Measurements from ENCODE around the gene ZNF516.

Gene ZNF516

DNA sequence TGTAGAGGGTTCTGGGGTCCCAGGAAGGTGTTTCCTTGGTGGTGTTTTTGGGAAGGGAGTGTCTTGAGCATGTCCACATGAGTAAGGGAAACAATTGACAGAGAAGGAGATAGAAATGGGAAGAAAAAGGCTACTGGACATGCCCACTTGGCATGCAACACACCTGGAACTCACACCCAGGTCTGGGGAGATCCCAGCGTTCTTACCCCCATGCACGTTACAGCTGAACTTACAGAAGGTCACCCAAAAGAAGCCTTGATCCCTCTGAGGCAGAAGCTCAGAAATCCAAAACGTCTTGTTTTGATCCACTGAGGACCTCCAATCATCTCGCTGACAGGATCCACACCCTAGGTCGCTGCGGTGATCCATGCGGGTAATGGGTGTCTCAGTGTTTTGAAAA lies 142.0 kb downstream of the ZNF516 start:
- ChIA-PET CTCF (interaction anchor here (0.7 kb wide), 1 partner anchor 661 kb away, joined by 3 read pairs; no protein-coding TSS in a partner anchor), POLR2A (no interaction called here)
- Histone ChIP-seq H3K27ac (ENCODE audit: extremely low read depth, low read depth, low read length) (no peak overlapping the region), H3K9me3 (ENCODE audit: control insufficient read depth, insufficient read depth, low read depth, low read length) (no peaks in the 10 kb centered on the region), H3K36me3 (ENCODE audit: control insufficient read depth in 2 of 2, insufficient read depth in 1 of 2, low read length in 2 of 2) (no peaks in the 10 kb centered on the region), H3K4me3 (ENCODE audit: low read depth, low read length) (no peak overlapping the region), H3K4me1 (ENCODE audit: control insufficient read depth, insufficient read depth, low read length) (0 out of 2 replicates have a peak, but pooled peaks cover 2% of the 10 kb centered on the region)
- TF ChIP-seq ZNF366 (tag by site-specific recombination; conservative IDR thresholded peaks at IDR 0.05) = no peak
- no peak for TF ChIP-seq ZNF629 (tag by site-specific recombination; IDR thresholded peaks at IDR 0.05)
- TF ChIP-seq, protein P1, sequence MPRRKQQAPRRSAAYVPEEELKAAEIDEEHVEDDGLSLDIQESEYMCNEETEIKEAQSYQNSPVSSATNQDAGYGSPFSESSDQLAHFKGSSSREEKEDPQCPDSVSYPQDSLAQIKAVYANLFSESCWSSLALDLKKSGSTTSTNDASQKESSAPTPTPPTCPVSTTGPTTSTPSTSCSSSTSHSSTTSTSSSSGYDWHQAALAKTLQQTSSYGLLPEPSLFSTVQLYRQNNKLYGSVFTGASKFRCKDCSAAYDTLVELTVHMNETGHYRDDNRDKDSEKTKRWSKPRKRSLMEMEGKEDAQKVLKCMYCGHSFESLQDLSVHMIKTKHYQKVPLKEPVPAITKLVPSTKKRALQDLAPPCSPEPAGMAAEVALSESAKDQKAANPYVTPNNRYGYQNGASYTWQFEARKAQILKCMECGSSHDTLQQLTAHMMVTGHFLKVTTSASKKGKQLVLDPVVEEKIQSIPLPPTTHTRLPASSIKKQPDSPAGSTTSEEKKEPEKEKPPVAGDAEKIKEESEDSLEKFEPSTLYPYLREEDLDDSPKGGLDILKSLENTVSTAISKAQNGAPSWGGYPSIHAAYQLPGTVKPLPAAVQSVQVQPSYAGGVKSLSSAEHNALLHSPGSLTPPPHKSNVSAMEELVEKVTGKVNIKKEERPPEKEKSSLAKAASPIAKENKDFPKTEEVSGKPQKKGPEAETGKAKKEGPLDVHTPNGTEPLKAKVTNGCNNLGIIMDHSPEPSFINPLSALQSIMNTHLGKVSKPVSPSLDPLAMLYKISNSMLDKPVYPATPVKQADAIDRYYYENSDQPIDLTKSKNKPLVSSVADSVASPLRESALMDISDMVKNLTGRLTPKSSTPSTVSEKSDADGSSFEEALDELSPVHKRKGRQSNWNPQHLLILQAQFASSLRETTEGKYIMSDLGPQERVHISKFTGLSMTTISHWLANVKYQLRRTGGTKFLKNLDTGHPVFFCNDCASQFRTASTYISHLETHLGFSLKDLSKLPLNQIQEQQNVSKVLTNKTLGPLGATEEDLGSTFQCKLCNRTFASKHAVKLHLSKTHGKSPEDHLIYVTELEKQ (tag by site-specific recombination; IDR thresholded peaks at IDR 0.05; ENCODE audit: borderline replicate concordance) = no peak
- no peak for TF ChIP-seq ZNF112 (tag by site-specific recombination; IDR thresholded peaks at IDR 0.05)
- no peak for TF ChIP-seq ZFHX2 (tag by site-specific recombination; conservative IDR thresholded peaks at IDR 0.05)
- TF ChIP-seq MYNN (tag by site-specific recombination; IDR thresholded peaks at IDR 0.05; ENCODE audit: borderline replicate concordance) = no peak
- no peak for TF ChIP-seq ZNF768 (tag by site-specific recombination; IDR thresholded peaks at IDR 0.05)
- no peak for TF ChIP-seq ZNF114 (tag by site-specific recombination; IDR thresholded peaks at IDR 0.05)
- TF ChIP-seq, protein P2, sequence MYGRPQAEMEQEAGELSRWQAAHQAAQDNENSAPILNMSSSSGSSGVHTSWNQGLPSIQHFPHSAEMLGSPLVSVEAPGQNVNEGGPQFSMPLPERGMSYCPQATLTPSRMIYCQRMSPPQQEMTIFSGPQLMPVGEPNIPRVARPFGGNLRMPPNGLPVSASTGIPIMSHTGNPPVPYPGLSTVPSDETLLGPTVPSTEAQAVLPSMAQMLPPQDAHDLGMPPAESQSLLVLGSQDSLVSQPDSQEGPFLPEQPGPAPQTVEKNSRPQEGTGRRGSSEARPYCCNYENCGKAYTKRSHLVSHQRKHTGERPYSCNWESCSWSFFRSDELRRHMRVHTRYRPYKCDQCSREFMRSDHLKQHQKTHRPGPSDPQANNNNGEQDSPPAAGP (tag by site-specific recombination; IDR thresholded peaks at IDR 0.05) = no peak
- no peak for TF ChIP-seq ZNF37A (tag by site-specific recombination; IDR thresholded peaks at IDR 0.05)
- TF ChIP-seq ZNF132 (tag by site-specific recombination; IDR thresholded peaks at IDR 0.05; ENCODE audit: borderline replicate concordance) = no peak
- no peak for TF ChIP-seq REPIN1 (tag by site-specific recombination; IDR thresholded peaks at IDR 0.05; ENCODE audit: low read depth)
- TF ChIP-seq, protein P3, sequence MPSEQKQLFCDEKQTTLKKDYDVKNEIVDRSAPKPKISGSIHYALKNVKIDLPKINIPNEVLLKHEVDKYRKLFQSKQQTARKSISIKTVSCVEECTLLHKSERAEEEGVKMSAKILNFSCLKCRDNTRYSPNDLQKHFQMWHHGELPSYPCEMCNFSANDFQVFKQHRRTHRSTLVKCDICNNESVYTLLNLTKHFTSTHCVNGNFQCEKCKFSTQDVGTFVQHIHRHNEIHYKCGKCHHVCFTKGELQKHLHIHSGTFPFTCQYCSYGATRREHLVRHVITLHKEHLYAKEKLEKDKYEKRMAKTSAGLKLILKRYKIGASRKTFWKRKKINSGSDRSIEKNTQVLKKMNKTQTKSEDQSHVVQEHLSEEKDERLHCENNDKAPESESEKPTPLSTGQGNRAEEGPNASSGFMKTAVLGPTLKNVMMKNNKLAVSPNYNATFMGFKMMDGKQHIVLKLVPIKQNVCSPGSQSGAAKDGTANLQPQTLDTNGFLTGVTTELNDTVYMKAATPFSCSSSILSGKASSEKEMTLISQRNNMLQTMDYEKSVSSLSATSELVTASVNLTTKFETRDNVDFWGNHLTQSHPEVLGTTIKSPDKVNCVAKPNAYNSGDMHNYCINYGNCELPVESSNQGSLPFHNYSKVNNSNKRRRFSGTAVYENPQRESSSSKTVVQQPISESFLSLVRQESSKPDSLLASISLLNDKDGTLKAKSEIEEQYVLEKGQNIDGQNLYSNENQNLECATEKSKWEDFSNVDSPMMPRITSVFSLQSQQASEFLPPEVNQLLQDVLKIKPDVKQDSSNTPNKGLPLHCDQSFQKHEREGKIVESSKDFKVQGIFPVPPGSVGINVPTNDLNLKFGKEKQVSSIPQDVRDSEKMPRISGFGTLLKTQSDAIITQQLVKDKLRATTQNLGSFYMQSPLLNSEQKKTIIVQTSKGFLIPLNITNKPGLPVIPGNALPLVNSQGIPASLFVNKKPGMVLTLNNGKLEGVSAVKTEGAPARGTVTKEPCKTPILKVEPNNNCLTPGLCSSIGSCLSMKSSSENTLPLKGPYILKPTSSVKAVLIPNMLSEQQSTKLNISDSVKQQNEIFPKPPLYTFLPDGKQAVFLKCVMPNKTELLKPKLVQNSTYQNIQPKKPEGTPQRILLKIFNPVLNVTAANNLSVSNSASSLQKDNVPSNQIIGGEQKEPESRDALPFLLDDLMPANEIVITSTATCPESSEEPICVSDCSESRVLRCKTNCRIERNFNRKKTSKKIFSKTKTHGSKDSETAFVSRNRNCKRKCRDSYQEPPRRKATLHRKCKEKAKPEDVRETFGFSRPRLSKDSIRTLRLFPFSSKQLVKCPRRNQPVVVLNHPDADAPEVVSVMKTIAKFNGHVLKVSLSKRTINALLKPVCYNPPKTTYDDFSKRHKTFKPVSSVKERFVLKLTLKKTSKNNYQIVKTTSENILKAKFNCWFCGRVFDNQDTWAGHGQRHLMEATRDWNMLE (tag by site-specific recombination; conservative IDR thresholded peaks at IDR 0.05; ENCODE audit: low read depth) = no peak
- no peak for TF ChIP-seq ZNF223 (tag by site-specific recombination; IDR thresholded peaks at IDR 0.05)
- no peak for TF ChIP-seq ZNF664 (tag by site-specific recombination; IDR thresholded peaks at IDR 0.05)
- TF ChIP-seq, protein P4, sequence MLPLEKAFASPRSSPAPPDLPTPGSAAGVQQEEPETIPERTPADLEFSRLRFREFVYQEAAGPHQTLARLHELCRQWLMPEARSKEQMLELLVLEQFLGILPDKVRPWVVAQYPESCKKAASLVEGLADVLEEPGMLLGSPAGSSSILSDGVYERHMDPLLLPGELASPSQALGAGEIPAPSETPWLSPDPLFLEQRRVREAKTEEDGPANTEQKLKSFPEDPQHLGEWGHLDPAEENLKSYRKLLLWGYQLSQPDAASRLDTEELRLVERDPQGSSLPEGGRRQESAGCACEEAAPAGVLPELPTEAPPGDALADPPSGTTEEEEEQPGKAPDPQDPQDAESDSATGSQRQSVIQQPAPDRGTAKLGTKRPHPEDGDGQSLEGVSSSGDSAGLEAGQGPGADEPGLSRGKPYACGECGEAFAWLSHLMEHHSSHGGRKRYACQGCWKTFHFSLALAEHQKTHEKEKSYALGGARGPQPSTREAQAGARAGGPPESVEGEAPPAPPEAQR (tag by site-specific recombination; IDR thresholded peaks at IDR 0.05) = no peak

Data from HEK293 (cell line).